ENCODE measurements around the gene PPP2R1A. TPM values are rescaled to one million over a fixed set of nuclear protein-coding genes. Genes with fewer than 3 reads are reported as not detected.

Gene PPP2R1A
- total and polyA plus RNA-seq, 7 donors = 108 to 163 (median 132) TPM

DNA sequence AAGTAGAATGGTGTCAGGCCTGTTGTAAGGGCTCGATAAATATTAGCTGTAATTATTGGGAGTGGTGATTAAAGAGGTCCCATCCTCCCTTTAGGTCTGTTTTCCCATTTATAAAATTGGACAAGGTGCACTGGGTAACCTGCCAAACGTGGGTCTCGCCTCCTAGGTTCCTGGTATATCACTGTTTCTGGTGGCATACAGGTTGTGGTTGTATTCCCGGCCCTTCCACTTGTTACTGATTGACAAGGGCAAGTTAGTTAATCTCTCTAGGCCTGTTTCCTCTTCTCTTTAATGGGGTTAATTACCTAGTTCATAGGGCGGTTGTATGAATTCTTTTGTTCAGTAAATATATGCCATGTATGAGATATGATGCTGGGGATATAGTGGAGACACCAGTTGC is 1.5 kb downstream of the PPP2R1A start:
- Histone ChIP-seq H3K36me3 (peaks cover 0 to 10% (median 0%) of the 10 kb centered on the region in 4 donors), H3K4me3 (peak overlapping the region; percentile 77 to 82 (median 80)), H3K27ac (peak overlapping the region; percentile 94 to 97 (median 95)), H3K27me3 (no peaks in the 10 kb centered on the region), H3K4me1 (peaks cover 0 to 66% (median 63%) of the 10 kb centered on the region in 4 donors), H3K9me3 (no peaks in the 10 kb centered on the region)
- DNase-seq = no peak
- intact Hi-C loops (cut with DNase I) = no loop called here
- TF ChIP-seq POLR2A (IDR thresholded peaks at IDR 0.05) (no peak), CTCF (IDR thresholded peaks at IDR 0.05) (no peak), POLR2AphosphoS5 (IDR thresholded peaks at IDR 0.05) (no peak), EP300 (IDR thresholded peaks at IDR 0.05) (no peak)
- WGBS, 2 donors = 20 to 63% methylated on average over 5 of the region's 5 CpGs

- WGBS, 2 donors = 31 to 38% methylated on average over 2 of the region's 2 CpGs
- no peaks in the 10 kb centered on the region for H3K27me3 ChIP-seq
- peaks cover 0 to 16% (median 0%) of the 10 kb centered on the region in 4 donors for H3K36me3 ChIP-seq
- H3K4me3 ChIP-seq = peak overlapping the region in 1 of 4 donors; percentile 80
- H3K27ac ChIP-seq = peak overlapping the region; percentile 94 to 97 (median 95)
- peaks cover 0 to 71% (median 66%) of the 10 kb centered on the region in 4 donors for H3K4me1 ChIP-seq
- no peak for DNase-seq
- TF ChIP-seq POLR2AphosphoS5 (IDR thresholded peaks at IDR 0.05) (peak in 1 of 4 donors; percentile 47), EP300 (IDR thresholded peaks at IDR 0.05) (no peak)
- H3K9me3 ChIP-seq = no peaks in the 10 kb centered on the region
- intact Hi-C loops (cut with DNase I) = no loop called here
Observed at GRCh38 chr19:52191951-52192350, 2.1 kb downstream of the PPP2R1A start.

DNA sequence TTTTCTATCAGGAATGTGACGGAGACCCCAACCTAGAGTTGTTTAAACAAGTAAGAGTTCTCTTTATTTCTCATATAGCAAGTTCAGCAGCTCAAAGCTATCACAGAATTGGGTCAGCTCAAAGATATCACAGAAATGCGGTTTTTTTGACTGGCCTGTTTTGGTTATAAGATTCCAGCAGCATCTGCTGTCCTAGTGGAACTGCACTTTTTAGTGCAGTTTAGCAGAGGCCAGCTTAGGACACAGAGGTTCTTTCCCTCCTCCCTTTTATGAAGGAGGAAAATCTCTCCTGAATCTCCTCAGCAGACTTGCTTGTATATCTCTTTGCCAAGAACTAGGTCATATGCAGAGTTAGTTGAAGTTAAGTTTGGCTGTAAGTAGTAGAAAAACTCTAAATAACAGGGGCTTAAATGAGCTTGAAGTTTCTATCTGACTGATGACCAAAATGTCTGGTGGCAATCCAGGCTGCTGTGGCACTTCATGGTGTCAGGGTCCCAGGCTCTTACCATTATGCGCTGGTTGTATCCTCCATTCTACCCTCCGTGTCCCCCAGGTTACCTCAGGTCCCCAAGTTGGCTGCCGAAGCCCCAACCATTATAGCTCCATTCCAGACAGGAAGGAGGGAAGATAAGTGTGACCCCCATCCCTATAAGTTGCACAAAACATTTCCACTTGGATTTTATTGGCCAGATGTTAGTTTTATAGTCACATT is 6.6 kb downstream of the PPP2R1A start:
- WGBS, 2 donors = 93 to 96% methylated on average over 5 of the region's 5 CpGs
- no peaks in the 10 kb centered on the region for H3K27me3 ChIP-seq
- peaks cover 0 to 37% (median 6%) of the 10 kb centered on the region in 4 donors for H3K36me3 ChIP-seq
- peaks cover 0 to 97% (median 73%) of the 10 kb centered on the region in 4 donors for H3K4me1 ChIP-seq
- intact Hi-C loops (cut with DNase I) = no loop called here
- no peak for TF ChIP-seq EP300 (IDR thresholded peaks at IDR 0.05)
- no peak for TF ChIP-seq POLR2AphosphoS5 (IDR thresholded peaks at IDR 0.05)
- TF ChIP-seq CTCF (IDR thresholded peaks at IDR 0.05) = no peak
- TF ChIP-seq POLR2A (IDR thresholded peaks at IDR 0.05) = no peak
- H3K27ac ChIP-seq = no peak overlapping the region
- H3K4me3 ChIP-seq = no peak overlapping the region
- no peak for DNase-seq
- no peaks in the 10 kb centered on the region for H3K9me3 ChIP-seq

DNA sequence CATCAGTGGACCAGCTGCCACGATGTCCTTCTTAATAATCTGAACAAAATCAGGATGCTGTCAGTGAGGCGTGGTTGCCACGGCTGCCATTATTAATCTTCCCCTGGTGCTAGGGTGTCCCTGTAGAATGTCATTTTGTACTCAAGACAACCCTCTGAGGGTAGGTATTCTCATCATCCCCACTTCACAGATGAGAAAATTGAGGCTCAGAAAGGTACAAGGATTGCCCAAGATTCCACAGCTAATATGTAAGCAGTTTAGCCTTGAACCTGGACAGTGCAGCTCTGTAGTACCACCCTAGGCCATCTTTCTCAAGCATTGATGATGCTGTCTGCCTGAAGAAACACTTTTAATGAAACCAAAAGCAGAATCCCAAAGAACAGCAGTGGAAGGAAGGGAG is 8.1 kb downstream of the PPP2R1A start:
- H3K27me3 ChIP-seq = no peaks in the 10 kb centered on the region
- H3K36me3 ChIP-seq = peaks cover 4 to 53% (median 19%) of the 10 kb centered on the region in 4 donors
- intact Hi-C loops (cut with DNase I) = no loop called here
- H3K9me3 ChIP-seq = no peaks in the 10 kb centered on the region
- WGBS, 2 donors = 94 to 95% methylated on average over 3 of the region's 3 CpGs
- no peak for DNase-seq
- H3K4me1 ChIP-seq = peaks cover 0 to 94% (median 60%) of the 10 kb centered on the region in 4 donors
- peak overlapping the region in 1 of 4 donors; percentile 14 for H3K27ac ChIP-seq
- H3K4me3 ChIP-seq = no peak overlapping the region
- no peak for TF ChIP-seq POLR2AphosphoS5 (IDR thresholded peaks at IDR 0.05)
- TF ChIP-seq EP300 (IDR thresholded peaks at IDR 0.05) = no peak
- TF ChIP-seq CTCF (IDR thresholded peaks at IDR 0.05) = no peak
- TF ChIP-seq POLR2A (IDR thresholded peaks at IDR 0.05) = no peak

DNA sequence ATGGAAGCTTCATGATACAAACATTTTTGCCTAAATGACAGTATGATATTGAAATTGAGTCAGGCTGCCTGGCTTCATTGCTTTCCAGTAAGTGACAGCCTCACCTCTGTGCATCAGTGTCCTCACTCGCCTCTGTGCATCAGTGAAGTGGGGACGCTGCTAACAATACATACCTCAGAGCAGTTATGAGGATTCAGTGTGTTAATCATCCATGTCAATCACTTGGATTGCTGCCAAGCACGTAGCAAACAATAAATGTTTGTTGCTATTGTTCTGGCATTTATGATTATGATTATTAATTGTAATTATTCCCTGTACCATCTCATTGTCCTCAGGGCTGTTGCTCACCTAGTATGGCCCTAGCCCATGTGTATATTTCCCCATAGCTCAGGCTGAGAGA is 8.8 kb downstream of the PPP2R1A start:
- WGBS, 2 donors = 47 to 69% methylated on average over 3 of the region's 3 CpGs
- intact Hi-C loops (cut with DNase I) = no loop called here
- no peak for DNase-seq
- TF ChIP-seq EP300 (IDR thresholded peaks at IDR 0.05) = no peak
- no peak for TF ChIP-seq POLR2A (IDR thresholded peaks at IDR 0.05)
- no peak for TF ChIP-seq CTCF (IDR thresholded peaks at IDR 0.05)
- TF ChIP-seq POLR2AphosphoS5 (IDR thresholded peaks at IDR 0.05) = no peak
- Histone ChIP-seq H3K27ac (peak overlapping the region in 2 of 4 donors; percentile 17 to 72), H3K4me3 (no peak overlapping the region), H3K9me3 (no peaks in the 10 kb centered on the region), H3K27me3 (no peaks in the 10 kb centered on the region), H3K36me3 (peaks cover 9 to 60% (median 24%) of the 10 kb centered on the region in 4 donors), H3K4me1 (peaks cover 0 to 86% (median 53%) of the 10 kb centered on the region in 4 donors)
